HG03520 (cell line): ENCODE results near the gene APC2.

Source experiments
- ATAC-seq: cut with Tn5 transposase; IDR thresholded peaks from one replicate; pipeline ENCODE4 v1.9.1; 2021; ENCODE audit warnings: mild to moderate bottlenecking, moderate library complexity; ENCODE audit not compliant: unreplicated experiment

The APC2 gene

DNA sequence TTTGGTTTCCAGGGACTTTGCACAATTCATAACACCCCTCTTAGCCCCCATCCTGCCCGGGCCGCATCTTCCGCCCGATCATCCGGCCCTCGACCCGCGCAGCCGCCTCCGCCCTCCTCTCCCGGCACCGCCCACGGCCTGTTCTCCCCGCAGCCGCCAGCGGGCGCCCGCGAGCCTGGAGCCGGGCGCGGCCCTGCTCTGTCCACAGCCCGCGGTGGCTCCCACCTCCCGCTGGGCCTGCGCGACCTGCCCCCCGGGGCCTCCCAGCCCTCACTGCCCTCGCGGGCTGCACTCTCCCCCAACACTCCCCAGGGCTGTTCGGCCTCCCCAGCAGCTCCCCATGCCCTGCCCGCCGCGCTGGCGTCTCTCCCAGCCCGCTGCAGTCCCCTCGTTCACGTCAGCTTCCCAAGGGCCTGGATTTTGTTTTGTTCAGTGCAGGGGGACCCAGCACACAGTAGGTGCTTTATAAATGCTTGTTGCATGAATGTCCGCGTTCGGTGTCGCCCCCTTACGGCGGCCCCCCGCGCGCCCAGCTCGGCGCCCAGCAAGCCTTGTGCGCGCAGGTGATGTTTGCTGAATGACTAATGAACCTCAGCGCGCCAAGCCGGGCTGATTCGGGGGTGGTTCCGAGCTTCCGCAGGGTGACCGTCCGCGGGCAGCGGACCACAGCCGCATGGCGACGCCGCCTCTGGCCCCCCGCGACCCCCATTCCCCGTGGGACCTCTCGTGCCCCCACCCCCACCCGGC, 4.6 kb upstream of the APC2 start:
- peak; percentile 51 for ATAC-seq

DNA sequence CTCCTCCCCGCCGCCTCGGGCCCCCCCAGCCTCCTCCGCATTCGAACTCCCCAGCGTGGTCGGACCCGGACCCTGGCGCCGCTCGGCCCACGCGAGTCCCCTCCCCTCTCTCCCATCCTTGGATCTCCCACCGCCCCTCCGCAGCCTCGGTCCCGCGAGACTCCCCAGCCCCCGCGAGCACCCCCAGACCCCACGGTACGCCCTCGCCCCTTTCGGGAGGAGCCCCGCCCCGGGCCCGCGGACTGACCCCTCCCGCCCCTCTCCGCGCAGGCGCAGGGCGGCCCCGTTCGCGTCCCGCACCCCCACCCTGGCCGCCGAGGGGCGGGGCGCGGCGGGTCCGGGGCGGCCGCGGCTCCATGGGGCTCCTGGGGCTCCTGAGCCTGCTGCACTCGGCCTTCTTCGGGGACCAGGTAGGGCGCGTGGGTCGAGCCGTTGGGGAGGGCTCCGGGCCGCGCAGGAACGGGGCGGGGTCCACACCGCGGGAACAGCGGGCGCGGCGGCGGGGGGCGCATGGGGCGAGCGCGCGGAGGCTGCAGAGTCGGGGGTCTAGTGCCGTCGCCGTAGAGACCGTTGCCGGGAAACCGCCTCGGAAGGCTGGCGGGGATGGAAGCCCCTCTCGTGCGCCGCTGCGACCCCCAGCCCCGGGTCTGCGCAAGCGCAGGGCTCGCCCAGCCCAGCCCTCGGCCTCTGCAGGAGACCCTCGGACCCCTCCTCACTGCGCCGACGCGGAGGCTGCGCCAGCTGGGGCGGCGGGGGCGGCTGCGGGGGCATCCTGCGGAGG, 3.8 kb upstream of the APC2 start:
- no peak for ATAC-seq

DNA sequence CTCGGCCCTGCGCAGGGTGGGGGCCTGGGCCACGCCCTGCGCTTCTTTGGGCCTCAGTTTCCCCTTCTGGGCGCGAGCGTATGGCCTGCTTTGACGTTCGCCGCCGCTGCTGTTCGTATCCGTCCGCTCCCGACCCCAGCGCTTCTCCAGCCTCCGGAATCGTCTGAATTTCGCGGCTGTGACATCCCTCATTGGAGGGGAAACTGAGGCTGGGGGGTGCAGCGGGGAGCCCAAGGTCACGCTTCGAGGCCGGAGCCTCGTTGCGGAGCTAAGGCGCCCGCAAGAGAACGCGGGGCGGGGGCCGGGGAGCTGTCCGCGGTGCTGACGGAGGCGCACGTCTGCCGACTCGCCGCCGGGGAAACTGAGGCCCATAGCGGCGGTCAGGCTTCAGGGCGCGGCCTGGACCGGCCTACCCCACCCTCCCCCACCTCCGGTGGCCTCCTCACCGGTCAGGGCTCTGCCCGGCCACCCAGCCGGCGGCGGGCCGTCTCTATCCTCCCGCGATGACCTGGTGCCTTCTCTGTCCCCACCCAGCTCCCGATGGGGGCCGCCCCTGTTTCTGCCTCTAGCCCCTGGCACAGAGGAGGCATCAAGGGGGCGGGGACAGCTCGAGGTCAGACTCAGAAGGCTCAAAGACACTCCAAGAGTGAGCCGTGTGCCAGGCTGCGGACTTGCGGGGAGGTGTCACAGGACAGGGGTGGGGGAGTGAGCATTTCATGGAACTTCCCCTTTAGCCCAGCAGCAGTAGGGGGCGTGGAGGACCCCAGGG, 3.0 kb upstream of the APC2 start:
- ATAC-seq: no peak

DNA sequence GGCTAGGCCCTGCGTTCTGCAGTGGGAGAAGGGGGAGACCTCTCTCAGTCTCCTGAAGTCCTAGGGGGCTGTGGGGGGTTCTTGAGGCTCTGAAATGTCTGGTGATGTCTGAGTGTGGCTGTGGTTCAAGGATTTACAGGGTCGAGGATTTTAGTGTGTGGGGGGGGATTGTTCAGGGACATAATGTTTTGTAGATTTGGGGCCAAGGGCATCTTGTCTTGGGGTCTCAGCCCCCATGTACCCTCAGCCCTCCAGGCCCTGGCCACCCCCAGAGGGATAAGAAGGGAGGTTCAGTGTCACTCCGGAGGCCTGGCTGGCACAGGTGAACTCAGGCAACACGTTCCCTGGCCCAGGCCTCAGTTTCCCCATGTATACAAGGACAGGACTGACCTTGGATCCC, 2.4 kb upstream of the APC2 start:
- ATAC-seq: no peak

DNA sequence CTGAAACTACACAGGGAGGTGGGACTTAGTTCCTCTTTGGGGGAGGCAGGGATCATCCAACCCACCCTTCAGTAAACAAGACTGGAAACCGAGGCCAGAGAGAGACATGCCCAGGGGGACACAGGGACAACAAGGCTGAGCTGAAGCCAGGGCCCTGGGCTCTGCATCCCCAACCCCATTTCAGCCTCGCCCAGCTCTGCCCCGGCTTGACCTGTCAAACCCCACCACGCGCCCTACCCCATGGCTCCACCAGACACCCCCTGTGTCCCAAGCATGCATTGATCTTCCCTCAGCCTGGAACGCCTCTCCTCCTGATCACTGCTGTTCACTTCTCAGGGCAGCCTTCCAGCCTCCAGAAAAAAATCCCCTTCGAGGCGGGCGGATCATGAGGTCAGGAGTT, 2.0 kb upstream of the APC2 start:
- ATAC-seq: no peak

DNA sequence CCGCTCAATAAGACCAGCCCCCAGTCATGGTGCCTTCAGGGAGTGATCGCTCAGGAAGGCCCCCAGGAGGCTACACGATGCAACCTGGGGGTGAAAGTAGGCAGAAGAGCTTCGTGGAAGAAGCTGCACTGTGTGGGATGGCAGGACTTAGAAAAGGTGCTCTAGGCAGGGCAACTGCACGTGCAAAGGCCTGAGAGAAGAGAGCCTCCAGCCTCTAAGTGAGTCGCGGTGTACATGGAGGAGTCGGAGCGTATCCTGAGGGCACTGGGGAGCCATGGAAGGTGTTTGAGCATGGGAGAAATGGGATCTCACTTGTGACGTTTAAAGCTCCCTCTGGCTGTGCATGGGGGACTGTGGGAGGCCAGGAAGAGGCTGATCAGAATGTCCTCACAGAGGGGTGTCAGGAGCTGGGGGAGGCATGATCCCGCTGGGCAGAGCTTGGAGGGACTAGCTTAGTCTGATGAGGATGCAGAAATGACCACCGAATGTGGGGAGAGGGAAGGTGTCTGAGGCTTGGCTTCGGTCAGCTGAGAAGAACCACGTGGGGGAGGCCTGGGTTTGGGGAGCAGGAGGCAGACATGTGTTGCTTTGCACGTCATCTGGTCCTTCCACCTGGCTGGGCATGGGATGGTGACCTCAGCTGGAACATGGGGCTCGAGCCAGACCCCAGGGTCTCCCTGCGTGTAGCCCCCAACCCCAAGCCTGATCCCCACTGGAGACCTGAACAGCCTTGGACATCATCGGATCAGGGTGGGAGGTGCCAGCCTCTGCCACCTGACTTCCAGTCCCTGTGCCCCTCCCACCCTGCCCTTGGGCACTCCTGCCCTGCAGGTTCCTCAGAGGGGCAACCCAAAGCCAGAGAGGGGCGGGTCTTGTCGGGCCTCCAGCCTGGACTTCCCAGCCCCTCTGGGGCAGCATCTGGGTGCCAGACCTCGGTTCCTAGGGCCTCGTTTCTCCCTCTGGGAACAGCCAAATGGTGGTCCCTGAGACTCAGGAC, 1.1 kb downstream of the APC2 start:
- no peak for ATAC-seq

DNA sequence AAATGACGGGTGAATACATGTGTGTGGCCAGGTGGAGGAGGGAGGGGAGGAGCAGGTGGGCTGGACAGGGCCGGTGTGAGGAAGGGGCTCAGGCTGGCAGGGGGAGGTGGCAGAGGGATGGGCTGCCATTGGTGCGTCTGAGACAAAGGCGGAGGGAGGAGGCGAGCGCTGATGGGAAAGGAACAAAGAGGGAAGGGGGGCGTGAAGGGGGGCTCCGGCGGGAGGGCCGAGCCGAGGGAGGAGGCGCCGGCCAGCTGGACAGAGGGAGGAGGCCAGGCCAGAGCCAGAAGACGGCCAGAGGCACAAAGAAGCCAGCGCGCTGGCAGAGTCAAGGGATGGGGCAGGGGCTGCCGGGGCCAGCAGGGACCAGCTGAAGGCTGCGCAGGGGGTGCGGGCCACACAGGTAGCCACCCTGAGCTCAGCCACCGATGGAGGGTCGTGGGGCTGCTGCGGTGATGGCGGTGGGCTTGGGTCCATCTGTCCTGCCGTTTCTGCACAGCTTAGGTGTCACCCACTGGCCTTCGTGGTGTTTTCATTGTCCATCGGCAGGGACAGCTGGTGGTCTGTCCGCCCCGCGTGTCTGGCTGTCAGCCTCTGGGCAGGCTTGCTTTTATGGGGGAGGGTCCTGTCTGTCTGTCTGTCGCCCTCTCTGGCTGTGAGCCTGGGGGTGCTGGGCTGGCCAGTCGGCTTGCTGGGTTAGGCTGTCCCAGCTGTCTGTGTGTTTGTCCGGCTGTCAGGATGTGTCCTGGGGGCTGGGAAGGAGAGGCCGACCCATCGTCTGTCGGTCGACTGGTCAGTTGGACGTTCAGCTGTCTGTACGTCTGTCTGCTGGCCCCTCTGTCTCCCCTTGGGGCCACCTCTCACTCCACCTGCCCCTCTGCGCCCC, 2.2 kb downstream of the APC2 start:
- no peak for ATAC-seq

DNA sequence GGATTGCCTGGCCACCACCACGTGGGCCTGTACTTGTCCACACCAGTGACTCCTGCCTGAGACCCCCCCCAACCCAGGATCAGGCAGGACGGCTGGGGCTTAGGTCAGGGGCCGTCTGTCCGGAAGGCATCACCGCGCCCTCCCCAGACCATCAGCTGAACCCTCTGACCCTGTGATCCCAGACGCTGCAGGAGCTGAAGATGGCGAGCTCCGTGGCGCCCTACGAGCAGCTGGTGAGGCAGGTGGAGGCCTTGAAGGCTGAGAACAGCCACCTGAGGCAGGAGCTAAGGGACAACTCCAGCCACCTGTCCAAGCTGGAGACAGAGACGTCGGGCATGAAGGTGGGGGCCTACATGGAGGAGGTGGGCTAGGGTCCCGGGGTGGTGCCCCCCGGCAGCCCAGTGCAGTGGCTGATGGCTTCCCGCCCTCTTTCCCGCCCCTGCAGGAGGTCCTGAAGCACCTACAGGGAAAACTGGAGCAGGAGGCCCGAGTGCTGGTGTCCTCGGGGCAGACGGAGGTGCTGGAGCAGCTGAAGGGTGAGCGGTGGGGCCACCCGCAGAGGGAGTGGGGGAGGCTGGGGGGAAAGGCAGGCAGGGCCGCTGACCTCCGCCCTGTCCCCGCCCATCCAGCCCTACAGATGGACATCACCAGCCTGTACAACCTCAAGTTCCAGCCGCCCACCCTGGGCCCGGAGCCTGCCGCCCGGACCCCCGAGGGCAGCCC, 3.0 kb downstream of the APC2 start:
- no peak for ATAC-seq

DNA sequence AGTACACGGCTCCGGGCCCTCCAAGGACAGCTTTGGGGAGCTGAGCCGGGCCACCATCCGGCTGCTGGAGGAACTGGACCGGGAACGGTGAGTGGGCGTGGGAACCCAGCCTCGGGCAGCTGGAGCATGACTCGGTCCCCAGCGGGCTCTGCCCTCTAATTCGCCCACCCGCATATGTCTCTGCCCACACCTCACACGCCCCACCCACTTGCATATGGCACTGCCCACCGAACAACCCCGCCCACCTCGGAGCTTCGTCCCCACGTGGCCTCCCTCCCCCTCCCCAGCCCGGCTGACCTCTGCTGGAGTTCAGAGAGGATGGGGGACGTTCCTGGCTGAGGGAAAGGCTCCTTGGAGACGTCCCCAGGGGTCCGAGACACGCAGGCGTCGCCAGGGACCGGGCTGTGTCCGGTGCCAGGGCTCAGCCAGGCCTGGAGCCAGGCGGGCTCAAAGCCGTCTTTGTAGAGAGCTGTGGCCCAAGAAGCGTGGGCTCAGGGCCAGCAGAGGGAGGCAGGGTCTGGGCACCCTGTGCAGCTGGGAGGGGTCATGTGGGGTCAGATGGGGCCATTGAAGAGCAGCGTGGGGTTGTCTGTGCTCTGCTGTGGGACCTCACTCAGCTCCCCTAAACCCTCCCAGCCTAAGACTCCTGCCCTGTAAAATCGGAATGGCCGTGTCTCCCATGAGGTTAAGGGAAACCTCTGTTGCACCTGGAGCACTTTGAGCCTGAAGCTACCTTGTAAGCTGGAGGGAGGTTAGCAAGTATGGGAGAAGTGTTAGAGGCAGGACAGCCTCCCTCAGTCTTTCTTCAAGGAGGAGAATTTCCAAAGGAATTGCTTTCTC, 3.8 kb downstream of the APC2 start:
- no peak for ATAC-seq

DNA sequence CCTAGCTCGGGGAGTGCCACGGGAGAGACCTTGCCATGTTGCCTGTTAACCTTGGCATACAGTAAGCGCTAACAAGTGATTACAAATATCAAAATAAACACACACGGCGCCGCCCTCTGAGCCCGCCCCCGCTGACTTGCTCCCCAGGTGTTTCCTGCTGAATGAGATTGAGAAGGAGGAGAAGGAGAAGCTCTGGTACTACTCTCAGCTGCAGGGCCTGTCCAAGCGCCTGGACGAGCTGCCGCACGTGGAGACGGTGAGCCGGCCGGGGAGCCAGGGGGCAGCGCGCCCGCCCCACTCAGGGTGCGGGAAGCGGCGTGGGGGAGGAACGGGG, 5.0 kb downstream of the APC2 start:
- ATAC-seq: no peak

DNA sequence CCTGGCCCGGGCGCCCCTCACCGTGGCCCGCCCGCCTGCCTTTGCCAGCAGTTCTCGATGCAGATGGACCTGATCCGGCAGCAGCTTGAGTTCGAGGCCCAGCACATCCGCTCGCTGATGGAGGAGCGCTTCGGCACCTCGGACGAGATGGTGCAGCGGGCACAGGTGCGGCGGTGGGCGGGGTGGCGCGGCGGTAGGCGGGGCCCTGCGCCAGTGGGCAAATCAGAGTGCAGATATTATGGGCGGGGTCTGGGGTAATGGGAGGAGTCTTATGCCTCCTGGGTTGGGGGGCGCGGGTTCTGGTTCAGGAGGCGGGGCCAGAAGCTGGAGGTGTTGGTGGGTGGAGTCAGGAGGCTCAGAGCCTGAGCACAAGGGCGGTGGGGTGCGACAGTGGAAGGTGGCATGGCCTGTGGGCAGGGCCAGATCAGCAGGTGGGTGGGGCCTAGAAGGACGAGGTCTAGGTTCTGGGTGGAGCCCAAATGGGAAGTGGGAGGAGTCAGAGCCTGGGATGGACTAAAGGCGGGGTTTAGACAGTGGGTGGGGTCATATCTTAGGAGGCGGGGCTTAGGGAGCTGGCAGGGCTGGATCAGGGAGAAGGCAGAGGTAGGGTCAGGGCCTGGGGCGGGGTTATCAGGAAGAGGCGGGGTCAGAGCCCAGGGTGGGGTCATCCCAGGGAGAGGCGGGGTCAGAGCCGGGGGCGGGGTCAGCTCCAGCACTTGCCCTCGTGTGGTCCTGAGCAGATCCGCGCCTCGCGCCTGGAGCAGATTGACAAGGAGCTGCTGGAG, 5.6 kb downstream of the APC2 start:
- ATAC-seq: no peak

DNA sequence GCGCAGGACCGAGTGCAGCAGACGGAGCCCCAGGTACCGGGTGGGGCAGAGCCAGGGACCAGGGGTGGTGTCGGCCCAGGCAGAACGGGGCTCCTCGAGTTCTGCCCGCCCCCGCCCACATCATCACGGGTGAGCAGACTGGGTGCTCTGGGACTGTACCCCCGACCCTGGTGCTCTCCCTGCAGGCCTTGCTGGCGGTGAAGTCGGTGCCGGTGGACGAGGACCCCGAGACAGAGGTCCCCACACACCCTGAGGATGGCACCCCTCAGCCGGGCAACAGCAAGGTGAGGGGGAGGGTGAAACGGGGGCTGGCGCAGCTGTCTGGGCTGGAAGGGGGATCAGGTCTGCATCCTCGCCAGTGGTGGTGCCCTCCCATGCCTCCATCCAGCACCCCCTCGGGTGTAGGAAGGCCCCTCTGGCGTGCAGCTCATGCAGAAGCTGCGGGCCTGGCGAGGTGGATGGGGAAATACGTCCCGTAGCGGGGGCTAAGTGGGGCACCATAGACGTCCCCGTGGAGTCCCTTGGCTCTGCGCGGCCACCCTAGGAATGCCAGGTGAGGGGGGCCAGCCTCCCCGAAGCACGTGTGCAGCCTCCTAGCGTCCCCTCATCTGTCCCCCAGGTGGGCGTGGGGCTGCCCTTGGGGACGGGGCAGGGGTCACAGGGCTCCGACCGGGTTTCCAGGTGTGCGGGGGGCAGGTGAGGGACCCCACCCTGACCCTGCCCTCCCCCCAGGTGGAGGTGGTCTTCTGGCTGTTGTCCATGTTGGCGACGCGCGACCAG, 6.4 kb downstream of the APC2 start:
- ATAC-seq: no peak

DNA sequence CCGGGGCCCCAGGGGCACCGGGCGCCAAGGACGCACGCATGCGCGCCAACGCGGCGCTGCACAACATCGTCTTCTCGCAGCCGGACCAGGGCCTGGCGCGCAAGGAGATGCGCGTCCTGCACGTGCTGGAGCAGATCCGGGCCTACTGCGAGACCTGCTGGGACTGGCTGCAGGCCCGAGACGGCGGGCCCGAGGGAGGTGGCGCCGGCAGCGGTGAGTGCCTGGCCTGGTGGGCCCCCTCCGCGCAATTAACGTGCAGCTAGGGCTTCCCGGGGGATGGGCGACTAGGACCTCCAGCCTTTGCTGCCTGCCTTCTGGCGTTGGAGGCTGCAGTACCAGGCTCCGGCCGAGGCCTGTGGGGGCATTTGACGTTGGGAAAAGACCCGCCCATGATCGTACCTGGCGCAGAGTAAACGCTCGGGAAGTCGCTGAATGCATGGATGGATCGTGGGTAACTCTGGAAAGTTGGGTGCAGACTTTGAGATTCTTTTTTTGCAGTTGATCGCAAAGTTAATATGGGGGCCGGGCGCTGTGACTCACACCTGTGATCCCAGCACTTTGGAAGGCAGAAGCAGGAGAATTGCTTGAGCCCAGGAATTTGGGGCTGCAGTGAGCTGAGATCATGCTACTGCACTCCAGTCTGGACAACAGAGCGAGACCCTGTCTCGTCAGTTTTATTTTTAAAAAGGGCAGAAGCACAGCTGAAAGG, 7.3 kb downstream of the APC2 start:
- ATAC-seq: no peak

DNA sequence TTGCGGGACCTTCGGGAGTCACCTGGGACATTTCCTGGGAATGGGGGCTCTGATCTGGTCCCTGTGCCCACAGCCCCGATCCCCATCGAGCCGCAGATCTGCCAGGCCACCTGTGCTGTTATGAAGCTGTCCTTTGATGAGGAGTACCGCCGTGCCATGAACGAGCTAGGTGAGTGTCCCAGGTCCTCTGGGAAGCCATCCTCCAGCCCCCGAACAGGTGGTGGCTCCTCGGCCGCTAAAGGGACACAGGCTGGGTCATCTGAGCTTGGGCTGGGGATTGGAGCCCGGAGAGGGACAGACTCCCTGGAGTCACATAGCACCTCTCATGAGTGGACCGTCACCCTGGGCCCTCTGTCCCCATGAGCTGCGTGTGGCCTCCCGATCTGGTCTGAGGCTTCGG, 8.0 kb downstream of the APC2 start:
- ATAC-seq: no peak

DNA sequence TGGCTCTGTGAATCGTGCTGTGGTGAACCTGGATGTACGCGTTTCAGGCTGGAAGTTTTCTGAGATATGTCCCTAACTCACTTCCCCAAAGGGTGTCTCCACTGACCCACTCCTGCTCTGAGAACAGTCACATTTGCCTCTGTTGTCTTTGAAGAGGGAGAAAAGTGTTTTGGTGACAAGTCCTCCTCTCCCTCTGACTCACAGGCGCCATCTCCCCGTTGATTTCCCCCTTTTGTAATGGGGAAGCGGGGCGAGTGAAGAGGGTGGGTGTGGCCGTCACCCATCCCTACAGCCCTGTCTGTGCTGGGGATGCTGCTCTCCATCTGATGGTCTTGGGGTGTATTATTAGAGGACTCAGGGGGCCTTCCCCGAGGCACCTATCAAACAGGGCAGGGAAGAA, 9.6 kb downstream of the APC2 start:
- ATAC-seq: no peak
